ENCODE results near the gene SYNGR2. TPM values are rescaled to one million over a fixed set of nuclear protein-coding genes. Genes with fewer than 3 reads are reported as not detected.

The SYNGR2 gene
- total RNA-seq, 2 donors from 2014 or later, result 61.7 to 100 TPM

- ATAC-seq (ENCODE audit: insufficient number of reproducible peaks, low FRiP score, low read depth) (no peak), DNase-seq (ENCODE audit: low spot score) (no peak)
- Histone ChIP-seq H3K4me3 (no peak overlapping the region), H3K27me3 (replicated peaks; ENCODE audit: insufficient read depth) (no peaks in the 10 kb centered on the region), H3K9me3 (no peaks in the 10 kb centered on the region), H3K27ac (no peak overlapping the region), H3K36me3 (no peaks in the 10 kb centered on the region), H3K4me1 (ENCODE audit: control insufficient read depth in 1 of 2, low read depth in 2 of 2) (peaks cover 15 to 19% of the 10 kb centered on the region in 2 donors)
- no peak for TF ChIP-seq CTCF (IDR thresholded peaks at IDR 0.05)
These were observed 21.9 kb upstream of the SYNGR2 start for GRCh38 chr17:78146471-78146869.

DNA sequence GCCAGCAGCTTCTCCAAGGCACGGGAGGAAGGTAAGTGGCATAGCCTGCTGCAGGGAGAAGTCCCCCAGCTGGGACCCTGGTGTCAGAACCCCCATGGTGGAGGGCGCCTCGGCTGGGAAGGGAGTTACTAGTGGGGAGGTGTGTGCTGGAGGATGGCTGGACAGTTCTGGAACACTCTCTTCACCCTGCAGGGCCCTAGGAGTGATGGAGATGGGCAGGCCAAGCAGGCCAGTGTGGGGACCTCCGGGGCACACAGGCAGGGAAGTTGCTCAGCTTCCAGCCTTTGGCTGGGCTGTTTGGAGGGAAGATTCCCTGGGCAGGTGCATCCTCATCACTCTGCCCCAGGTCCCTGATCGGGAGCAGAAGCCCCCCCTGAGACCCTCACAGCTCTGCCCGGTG, 21.5 kb upstream of the SYNGR2 start:
- no peak overlapping the region for H3K4me3 ChIP-seq
- DNase-seq (ENCODE audit: low spot score) (no peak), ATAC-seq (ENCODE audit: insufficient number of reproducible peaks, low FRiP score, low read depth) (no peak)
- H3K27me3 ChIP-seq (replicated peaks; ENCODE audit: insufficient read depth), result no peaks in the 10 kb centered on the region
- TF ChIP-seq CTCF (IDR thresholded peaks at IDR 0.05), result no peak
- H3K36me3 ChIP-seq, result no peaks in the 10 kb centered on the region
- H3K4me1 ChIP-seq (ENCODE audit: control insufficient read depth in 1 of 2, low read depth in 2 of 2), result peaks cover 15 to 19% of the 10 kb centered on the region in 2 donors
- no peaks in the 10 kb centered on the region for H3K9me3 ChIP-seq
- no peak overlapping the region for H3K27ac ChIP-seq

- H3K27me3 ChIP-seq (replicated peaks; ENCODE audit: insufficient read depth), result no peaks in the 10 kb centered on the region
- no peak overlapping the region for H3K4me3 ChIP-seq
- H3K27ac ChIP-seq, result no peak overlapping the region
- ATAC-seq (ENCODE audit: insufficient number of reproducible peaks, low FRiP score, low read depth) (no peak), DNase-seq (ENCODE audit: low spot score) (no peak)
- TF ChIP-seq CTCF (IDR thresholded peaks at IDR 0.05), result no peak
- H3K4me1 ChIP-seq (ENCODE audit: control insufficient read depth in 1 of 2, low read depth in 2 of 2), result peaks cover 15 to 19% of the 10 kb centered on the region in 2 donors
- no peaks in the 10 kb centered on the region for H3K36me3 ChIP-seq
- H3K9me3 ChIP-seq, result no peaks in the 10 kb centered on the region
These were observed 20.9 kb upstream of the SYNGR2 start for GRCh38 chr17:78147315-78147998.

- H3K27ac ChIP-seq, result no peak overlapping the region
- ATAC-seq (ENCODE audit: insufficient number of reproducible peaks, low FRiP score, low read depth) (no peak), DNase-seq (ENCODE audit: low spot score) (no peak)
- H3K36me3 ChIP-seq, result no peaks in the 10 kb centered on the region
- H3K27me3 ChIP-seq (replicated peaks; ENCODE audit: insufficient read depth), result no peaks in the 10 kb centered on the region
- no peak for TF ChIP-seq CTCF (IDR thresholded peaks at IDR 0.05)
- H3K4me1 ChIP-seq (ENCODE audit: control insufficient read depth in 1 of 2, low read depth in 2 of 2), result peaks cover 15 to 19% of the 10 kb centered on the region in 2 donors
- no peak overlapping the region for H3K4me3 ChIP-seq
- no peaks in the 10 kb centered on the region for H3K9me3 ChIP-seq
These were observed 19.9 kb upstream of the SYNGR2 start for GRCh38 chr17:78148286-78149016.

GRCh38 chr17:78151514-78152008, 16.8 kb upstream of the SYNGR2 start:
- H3K9me3 ChIP-seq, result no peaks in the 10 kb centered on the region
- H3K4me3 ChIP-seq, result no peak overlapping the region
- H3K27me3 ChIP-seq (replicated peaks; ENCODE audit: insufficient read depth), result no peaks in the 10 kb centered on the region
- DNase-seq (ENCODE audit: low spot score) (no peak), ATAC-seq (ENCODE audit: insufficient number of reproducible peaks, low FRiP score, low read depth) (no peak)
- no peaks in the 10 kb centered on the region for H3K4me1 ChIP-seq (ENCODE audit: control insufficient read depth in 1 of 2, low read depth in 2 of 2)
- H3K27ac ChIP-seq, result no peak overlapping the region
- TF ChIP-seq CTCF (IDR thresholded peaks at IDR 0.05), result no peak
- H3K36me3 ChIP-seq, result no peaks in the 10 kb centered on the region

All from thoracic aorta (tissue), 2 donors.